GM21619 (cell line): ENCODE results near the gene WDR13.
"Not testable (repeated sequence)": the region's sequence is repeated elsewhere in the genome, so short reads cannot be mapped to it uniquely, and the experiment has no call there.

Experiments used
- ATAC-seq: cut with Tn5 transposase; IDR thresholded peaks from one replicate; pipeline ENCODE4 v1.9.1; 2021; ENCODE audit not compliant: unreplicated experiment

The WDR13 gene

DNA sequence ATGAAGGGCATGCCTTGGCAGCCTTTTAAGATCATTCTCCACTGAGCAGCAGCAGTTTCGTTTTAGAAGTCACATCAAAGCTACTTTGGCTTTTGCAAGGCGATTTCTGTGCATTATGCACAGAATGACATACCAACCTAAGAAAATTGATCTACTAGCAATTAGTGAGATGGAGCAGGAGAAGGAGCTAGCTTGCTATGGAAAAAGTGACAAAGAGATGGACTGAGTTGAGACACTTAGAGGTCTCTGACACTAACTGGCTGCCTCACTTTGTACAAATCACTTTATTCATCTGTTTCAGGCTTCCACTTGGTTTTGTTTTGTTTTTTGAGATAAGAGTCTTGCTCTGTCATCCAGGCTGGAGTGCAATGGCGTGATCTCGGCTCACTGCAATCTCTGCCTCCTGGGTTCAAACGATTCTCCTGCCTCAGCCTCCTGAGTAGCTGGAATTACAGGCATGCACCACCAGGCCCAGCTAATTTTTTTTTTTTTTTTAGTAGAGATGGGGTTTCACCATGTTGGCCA is 54.8 kb downstream of the WDR13 start:
- ATAC-seq, result not testable (repeated sequence)

DNA sequence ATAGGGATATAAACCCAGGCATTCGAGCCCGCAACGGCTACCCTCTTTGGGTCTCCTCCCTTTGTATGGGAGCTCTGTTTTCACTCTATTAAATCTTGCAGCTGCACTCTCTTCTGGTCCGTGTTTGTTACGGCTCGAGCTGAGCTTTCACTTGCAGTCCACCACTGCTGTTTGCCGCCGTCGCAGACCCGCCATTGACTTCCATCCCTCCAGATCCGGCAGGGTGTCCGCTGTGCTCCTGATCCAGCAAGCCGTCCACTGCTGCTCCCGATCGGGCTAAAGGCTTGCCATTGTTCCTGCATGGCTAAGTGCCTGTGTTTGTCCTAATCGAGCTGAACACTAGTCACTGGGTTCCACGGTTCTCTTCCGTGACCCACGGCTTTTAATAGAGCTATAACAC is 57.5 kb downstream of the WDR13 start:
- ATAC-seq, result not testable (repeated sequence)
